Iris pigment epithelial cell (primary cell): Measurements from ENCODE around the gene ZNF335.
"Not testable (repeated sequence)": the region's sequence is repeated elsewhere in the genome, so short reads cannot be mapped to it uniquely, and the experiment has no call there.

ENCODE experiments used
- DNase-seq: peaks from one replicate; pipeline ENCODE4 v3.0.0-alpha.2; 2011; ENCODE audit warnings: low read depth

The ZNF335 gene

GRCh38 chr20:46000262-46000996 lies 28.4 kb upstream of the ZNF335 start:
- DNase-seq: no peak

GRCh38 chr20:45999557-46000261 lies 27.7 kb upstream of the ZNF335 start:
- DNase-seq: no peak

- no peak for DNase-seq
Measured at GRCh38 chr20:45998761-45999160, 26.8 kb upstream of the ZNF335 start.

- DNase-seq: no peak
Measured at GRCh38 chr20:45998337-45998736, 26.3 kb upstream of the ZNF335 start.

GRCh38 chr20:45997187-45997586 lies 25.2 kb upstream of the ZNF335 start:
- DNase-seq: no peak

- not testable (repeated sequence) for DNase-seq
Measured at GRCh38 chr20:45995495-45996097, 23.6 kb upstream of the ZNF335 start.

- no peak for DNase-seq
Measured at GRCh38 chr20:45994761-45995493, 22.9 kb upstream of the ZNF335 start.

GRCh38 chr20:45993197-45993951 lies 21.4 kb upstream of the ZNF335 start:
- peak; percentile 70 for DNase-seq

GRCh38 chr20:45991616-45992015 lies 19.6 kb upstream of the ZNF335 start:
- DNase-seq: no peak

GRCh38 chr20:45988830-45989229 lies 16.8 kb upstream of the ZNF335 start:
- not testable (repeated sequence) for DNase-seq

GRCh38 chr20:45987108-45987780 lies 15.2 kb upstream of the ZNF335 start:
- DNase-seq: no peak

- no peak for DNase-seq
Measured at GRCh38 chr20:45985573-45985972, 13.6 kb upstream of the ZNF335 start.

GRCh38 chr20:45983279-45983743 lies 11.3 kb upstream of the ZNF335 start:
- DNase-seq: no peak

- DNase-seq: no peak
Measured at GRCh38 chr20:45981261-45981660, 9.3 kb upstream of the ZNF335 start.

GRCh38 chr20:45976086-45976485 lies 4.1 kb upstream of the ZNF335 start:
- no peak for DNase-seq

- no peak for DNase-seq
Measured at GRCh38 chr20:45975686-45976085, 3.7 kb upstream of the ZNF335 start.

GRCh38 chr20:45974896-45975565 lies 3.0 kb upstream of the ZNF335 start:
- no peak for DNase-seq

- peak; percentile 97 for DNase-seq
Measured at GRCh38 chr20:45972500-45973183, 639 bp upstream of the ZNF335 start.

- no peak for DNase-seq
Measured at GRCh38 chr20:45971425-45971674, 653 bp downstream of the ZNF335 start.
